NCI-H345 treated with DMSO at 0.1 percent for 48 hours (cell line): ENCODE measurements around the gene OR13J1.

ENCODE experiments used
- DNase-seq: peaks from one replicate; lab custom pipeline; 2025; ENCODE audit not compliant: unreplicated experiment; lab: John Stamatoyannopoulos, UW

OR13J1 gene

GRCh38 chr9:35859990-35860339, 10.2 kb downstream of the OR13J1 start:
- no peak for DNase-seq

- no peak for DNase-seq
These were observed 10.8 kb downstream of the OR13J1 start for GRCh38 chr9:35859310-35859989.

- no peak for DNase-seq
These were observed 11.7 kb downstream of the OR13J1 start for GRCh38 chr9:35858458-35858857.

GRCh38 chr9:35856882-35857281, 13.3 kb downstream of the OR13J1 start:
- DNase-seq: no peak

- no peak for DNase-seq
These were observed 14.0 kb downstream of the OR13J1 start for GRCh38 chr9:35856206-35856605.

GRCh38 chr9:35854091-35854762, 16.0 kb downstream of the OR13J1 start:
- DNase-seq: no peak

- no peak for DNase-seq
These were observed 17.0 kb downstream of the OR13J1 start for GRCh38 chr9:35852876-35853865.

GRCh38 chr9:35852267-35852815, 17.9 kb downstream of the OR13J1 start:
- no peak for DNase-seq

- DNase-seq: no peak
These were observed 22.2 kb downstream of the OR13J1 start for GRCh38 chr9:35847792-35848572.

- no peak for DNase-seq
These were observed 24.1 kb downstream of the OR13J1 start for GRCh38 chr9:35845824-35846771.

- DNase-seq: no peak
These were observed 25.5 kb downstream of the OR13J1 start for GRCh38 chr9:35844628-35845270.

- DNase-seq: no peak
These were observed 27.4 kb downstream of the OR13J1 start for GRCh38 chr9:35842795-35843194.

GRCh38 chr9:35842020-35842745, 28.0 kb downstream of the OR13J1 start:
- DNase-seq: no peak

GRCh38 chr9:35841645-35841900, 28.6 kb downstream of the OR13J1 start:
- DNase-seq: no peak

GRCh38 chr9:35840881-35841644, 29.1 kb downstream of the OR13J1 start:
- no peak for DNase-seq

GRCh38 chr9:35839926-35840325, 30.3 kb downstream of the OR13J1 start:
- DNase-seq: no peak

- DNase-seq: no peak
These were observed 33.6 kb downstream of the OR13J1 start for GRCh38 chr9:35836595-35836994.

GRCh38 chr9:35835766-35836165, 34.4 kb downstream of the OR13J1 start:
- DNase-seq: no peak
